BLaER1 treated with 17β-estradiol and CSF1 and Interleukin-3, amounts not matched to agents 10 nM and 100 nM (cell line): Measurements from ENCODE around the gene ATP5PB.

Experiments
- H3K27ac ChIP-seq, 11 experiments: shearing (Covaris generic); formaldehyde crosslinking; 2 replicates each; pipeline ENCODE4 v1.8.1; 2022
- H3K27me3 ChIP-seq, 11 experiments: shearing (Covaris generic); formaldehyde crosslinking; 2 replicates each; pipeline ENCODE4 v1.8.1; 2022
- H3K36me3 ChIP-seq, 11 experiments: shearing (Covaris generic); formaldehyde crosslinking; 2 replicates each; pipeline ENCODE4 v1.8.1; 2022
- H3K4me1 ChIP-seq, 10 experiments: shearing (Covaris generic); formaldehyde crosslinking; 2 replicates each; pipeline ENCODE4 v1.8.1; 2022
- H3K4me2 ChIP-seq, 11 experiments: shearing (Covaris generic); formaldehyde crosslinking; 2 replicates each; pipeline ENCODE4 v1.8.1; 2022
- H3K4me3 ChIP-seq, 10 experiments: shearing (Covaris generic); formaldehyde crosslinking; 2 replicates each; pipeline ENCODE4 v1.8.1; 2022
- H3K9ac ChIP-seq, 11 experiments: shearing (Covaris generic); formaldehyde crosslinking; 2 replicates each; pipeline ENCODE4 v1.8.1; 2022
- H3K9me3 ChIP-seq, 11 experiments: shearing (Covaris generic); formaldehyde crosslinking; replicated peaks in 1 of 11; 2 replicates each; pipeline ENCODE4 v1.8.1; 2022
- H4K20me1 ChIP-seq, 11 experiments: shearing (Covaris generic); formaldehyde crosslinking; 2 replicates each; pipeline ENCODE4 v1.8.1; 2022
- Cebpa-rat ChIP-seq, 11 experiments: shearing (Covaris generic); IDR thresholded peaks; 2 replicates each; pipeline ENCODE4 v1.8.1; 2022

The ATP5PB gene

GRCh38 chr1:111417755-111418154 lies 31.5 kb upstream of the ATP5PB start:
- H3K4me1 ChIP-seq: peaks cover 0 to 20% (median 3%) of the 10 kb centered on the region in 10 experiments; a peak in 8 of 20 replicates
- no peak overlapping the region for H3K9ac ChIP-seq
- H3K36me3 ChIP-seq: peaks cover 0 to 48% (median 20%) of the 10 kb centered on the region in 11 experiments; a peak in 21 of 22 replicates
- no peak overlapping the region for H3K27ac ChIP-seq
- no peaks in the 10 kb centered on the region for H3K9me3 ChIP-seq
- H3K4me3 ChIP-seq: no peak overlapping the region
- no peak for TF ChIP-seq Cebpa-rat (IDR thresholded peaks at IDR 0.05)
- H3K27me3 ChIP-seq: no peaks in the 10 kb centered on the region
- H4K20me1 ChIP-seq: no peaks in the 10 kb centered on the region
- H3K4me2 ChIP-seq: peak overlapping the region in 4 of 11 experiments; percentile 21 to 36 (median 28); a peak in 6 of 22 replicates

- Histone ChIP-seq H4K20me1 (no peaks in the 10 kb centered on the region), H3K4me1 (peaks cover 0 to 20% (median 3%) of the 10 kb centered on the region in 10 experiments; a peak in 8 of 20 replicates), H3K27me3 (no peaks in the 10 kb centered on the region), H3K4me3 (no peak overlapping the region), H3K36me3 (peaks cover 0 to 48% (median 20%) of the 10 kb centered on the region in 11 experiments; a peak in 21 of 22 replicates), H3K27ac (no peak overlapping the region), H3K9me3 (no peaks in the 10 kb centered on the region), H3K4me2 (no peak overlapping the region), H3K9ac (no peak overlapping the region)
- no peak for TF ChIP-seq Cebpa-rat (IDR thresholded peaks at IDR 0.05)
These were observed 30.2 kb upstream of the ATP5PB start for GRCh38 chr1:111419037-111419436.

DNA sequence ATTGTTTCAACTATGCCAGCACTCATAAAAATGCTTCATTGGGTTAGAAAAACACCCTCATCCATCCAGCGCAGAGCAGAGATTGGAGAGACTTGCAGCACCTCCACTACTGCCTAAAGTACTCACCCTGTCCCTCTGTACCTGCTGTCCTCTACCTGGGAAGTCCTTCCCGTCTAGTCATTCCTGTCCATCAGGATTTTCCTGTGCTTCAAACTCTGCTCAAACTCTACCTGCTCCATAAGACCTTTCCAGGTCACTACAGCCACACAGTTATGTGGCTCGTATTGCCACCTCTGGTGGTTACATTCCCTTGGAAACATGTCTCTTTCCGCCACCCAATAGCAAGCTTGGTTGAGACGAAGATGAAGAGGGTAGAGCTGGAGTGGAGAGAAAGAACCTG lies 28.9 kb upstream of the ATP5PB start:
- TF ChIP-seq Cebpa-rat (IDR thresholded peaks at IDR 0.05): no peak

DNA sequence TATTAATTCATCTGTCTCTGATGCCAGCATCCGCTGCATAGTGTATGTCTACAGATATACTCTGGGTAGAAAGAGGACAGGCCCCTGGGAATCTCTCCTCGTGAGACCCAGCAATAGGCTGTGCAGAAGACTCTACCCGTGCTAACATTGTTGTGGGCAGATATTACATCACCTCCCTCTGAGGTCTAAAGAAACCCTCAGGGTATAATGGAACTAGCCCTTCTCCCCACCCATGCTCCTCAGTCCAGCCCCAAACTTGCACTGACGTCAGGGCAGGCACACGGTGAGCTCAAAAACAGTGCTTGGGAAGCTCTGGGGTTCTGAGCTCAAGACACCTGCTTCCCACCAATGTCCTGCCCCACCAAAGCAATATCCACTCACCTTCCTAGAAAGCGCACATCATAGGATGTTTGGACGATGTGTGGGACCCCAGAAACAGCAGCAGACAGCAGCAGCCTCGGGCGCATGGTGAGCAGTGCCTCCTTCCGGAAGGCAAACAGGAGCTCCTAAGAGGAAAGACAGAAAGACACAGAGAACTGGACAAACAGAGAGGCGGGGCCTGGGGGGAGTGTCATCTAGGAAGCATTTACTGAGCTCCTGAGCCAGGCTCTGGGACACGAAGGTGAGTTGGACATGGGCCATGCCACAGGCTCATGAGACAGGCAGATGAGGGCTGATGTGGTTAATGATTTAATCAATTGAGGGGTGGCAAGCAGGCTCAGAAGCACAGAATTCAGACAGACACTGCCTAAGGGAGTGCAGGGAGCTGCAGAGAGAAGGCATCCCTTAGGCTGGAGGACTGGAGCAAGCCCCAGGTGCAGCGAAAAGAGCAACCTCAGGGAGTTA lies 26.5 kb upstream of the ATP5PB start:
- Histone ChIP-seq H3K4me3 (no peak overlapping the region), H3K9ac (no peak overlapping the region), H3K9me3 (no peaks in the 10 kb centered on the region), H3K36me3 (peaks cover 0 to 29% (median 6%) of the 10 kb centered on the region in 11 experiments; a peak in 7 of 22 replicates), H3K4me1 (peaks cover 0 to 8% (median 0%) of the 10 kb centered on the region in 10 experiments; a peak in 8 of 20 replicates), H4K20me1 (no peaks in the 10 kb centered on the region), H3K4me2 (no peak overlapping the region), H3K27ac (no peak overlapping the region), H3K27me3 (no peaks in the 10 kb centered on the region)
- TF ChIP-seq Cebpa-rat (IDR thresholded peaks at IDR 0.05): no peak

More for the DNA sequence above, 28.9 kb upstream of the ATP5PB start:
- Histone ChIP-seq H4K20me1 (no peaks in the 10 kb centered on the region), H3K36me3 (peaks cover 0 to 38% (median 11%) of the 10 kb centered on the region in 11 experiments; a peak in 12 of 22 replicates), H3K9me3 (no peaks in the 10 kb centered on the region), H3K4me2 (no peak overlapping the region), H3K27me3 (no peaks in the 10 kb centered on the region), H3K4me1 (peaks cover 0 to 20% (median 3%) of the 10 kb centered on the region in 10 experiments; a peak in 8 of 20 replicates), H3K4me3 (no peak overlapping the region), H3K9ac (no peak overlapping the region), H3K27ac (no peak overlapping the region)

DNA sequence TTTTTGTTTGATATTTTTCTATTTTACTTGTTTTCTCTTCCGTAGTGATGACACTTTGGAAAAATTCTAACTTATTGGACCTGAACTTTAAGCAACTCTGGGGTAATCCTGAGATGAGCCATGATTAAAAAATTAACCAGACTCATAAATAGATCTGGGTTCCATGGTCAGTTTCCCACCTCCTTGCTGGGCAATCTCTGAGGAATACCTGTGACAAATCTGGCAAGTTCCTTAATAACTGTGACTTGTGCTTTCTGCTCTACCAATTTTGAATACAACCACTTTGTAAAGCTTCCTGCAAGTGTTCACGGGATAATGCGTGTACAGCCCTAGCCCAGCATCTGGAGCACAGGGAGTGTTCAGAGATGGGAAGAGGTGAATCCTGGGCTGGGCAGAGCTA lies 25.0 kb upstream of the ATP5PB start:
- Histone ChIP-seq H3K4me3 (no peak overlapping the region), H3K4me1 (no peaks in the 10 kb centered on the region), H3K9me3 (no peaks in the 10 kb centered on the region), H4K20me1 (no peaks in the 10 kb centered on the region), H3K27ac (no peak overlapping the region), H3K27me3 (no peaks in the 10 kb centered on the region), H3K36me3 (peaks cover 0 to 15% (median 5%) of the 10 kb centered on the region in 11 experiments; a peak in 6 of 22 replicates), H3K4me2 (no peak overlapping the region), H3K9ac (no peak overlapping the region)
- TF ChIP-seq Cebpa-rat (IDR thresholded peaks at IDR 0.05): no peak

DNA sequence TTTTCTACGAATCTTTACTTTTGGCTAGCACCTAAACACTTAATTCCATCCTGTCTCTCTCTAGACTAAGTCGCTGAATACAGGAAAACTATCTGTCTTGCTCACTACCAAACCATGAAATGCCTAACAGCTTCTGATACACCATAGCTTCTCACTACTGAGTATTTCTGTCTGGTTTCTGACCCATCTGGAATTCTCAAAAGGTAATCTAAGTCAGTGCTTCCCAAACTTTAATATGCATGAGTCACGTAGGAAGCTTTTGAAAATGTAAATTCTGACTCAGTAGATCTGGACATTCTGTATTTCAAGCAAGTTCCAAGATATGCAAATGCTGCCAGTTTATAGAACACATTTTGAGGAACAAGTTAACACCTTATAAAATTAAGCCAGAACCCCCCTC lies 12.5 kb upstream of the ATP5PB start:
- Histone ChIP-seq H3K4me1 (no peaks in the 10 kb centered on the region), H3K4me3 (no peak overlapping the region), H3K9ac (no peak overlapping the region), H3K9me3 (no peaks in the 10 kb centered on the region), H4K20me1 (peaks cover 0 to 34% (median 7%) of the 10 kb centered on the region in 11 experiments; a peak in 9 of 22 replicates), H3K27me3 (no peaks in the 10 kb centered on the region), H3K4me2 (no peak overlapping the region), H3K27ac (no peak overlapping the region), H3K36me3 (peaks cover 46 to 55% (median 50%) of the 10 kb centered on the region in 11 experiments)
- no peak for TF ChIP-seq Cebpa-rat (IDR thresholded peaks at IDR 0.05)

- H3K36me3 ChIP-seq: peaks cover 75 to 85% (median 80%) of the 10 kb centered on the region in 11 experiments
- no peaks in the 10 kb centered on the region for H3K27me3 ChIP-seq
- H3K4me1 ChIP-seq: no peaks in the 10 kb centered on the region
- no peak overlapping the region for H3K27ac ChIP-seq
- no peak overlapping the region for H3K9ac ChIP-seq
- H3K4me2 ChIP-seq: no peak overlapping the region
- H4K20me1 ChIP-seq: peaks cover 0 to 64% (median 26%) of the 10 kb centered on the region in 11 experiments; a peak in 12 of 22 replicates
- no peak for TF ChIP-seq Cebpa-rat (IDR thresholded peaks at IDR 0.05)
- H3K9me3 ChIP-seq: no peaks in the 10 kb centered on the region
- H3K4me3 ChIP-seq: no peak overlapping the region
These were observed 9.6 kb upstream of the ATP5PB start for GRCh38 chr1:111439461-111440351.

DNA sequence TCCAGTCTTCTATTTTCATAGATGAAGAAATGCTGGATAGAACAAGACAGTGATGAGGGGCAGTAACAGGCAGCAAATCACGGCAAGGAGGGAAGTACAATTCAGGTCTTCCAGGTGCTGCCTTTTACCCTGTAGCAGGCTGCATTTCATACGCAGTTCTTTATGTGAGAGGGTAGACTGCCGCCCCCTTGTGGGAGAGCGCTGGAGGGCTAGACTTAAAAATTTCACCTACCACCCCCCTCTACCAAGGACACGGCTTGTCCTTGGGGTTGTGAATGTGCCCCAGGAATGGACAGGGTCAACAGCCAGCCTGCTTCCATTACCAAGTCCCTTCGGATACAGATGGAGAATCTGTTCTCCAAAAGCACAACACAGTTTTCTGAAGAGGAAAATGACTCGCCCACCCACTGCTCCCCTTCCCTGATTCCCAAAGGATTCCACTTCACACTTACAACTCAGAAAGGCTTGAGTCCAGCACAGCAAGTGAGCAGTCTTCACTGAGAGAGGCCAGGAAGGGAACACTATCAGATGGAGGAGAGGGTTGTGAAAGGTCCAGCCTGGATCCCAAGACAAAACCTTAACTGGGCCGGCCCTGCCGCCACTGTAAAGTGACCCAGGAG lies 7.6 kb upstream of the ATP5PB start:
- Histone ChIP-seq H3K9me3 (no peaks in the 10 kb centered on the region), H3K27me3 (no peaks in the 10 kb centered on the region), H3K27ac (no peak overlapping the region), H3K4me2 (no peak overlapping the region), H3K4me1 (peaks cover 0 to 18% (median 8%) of the 10 kb centered on the region in 10 experiments; a peak in 10 of 20 replicates), H3K36me3 (peaks cover 95 to 100% (median 99%) of the 10 kb centered on the region in 11 experiments), H4K20me1 (peaks cover 0 to 83% (median 31%) of the 10 kb centered on the region in 11 experiments; a peak in 12 of 22 replicates), H3K4me3 (no peak overlapping the region), H3K9ac (no peak overlapping the region)
- no peak for TF ChIP-seq Cebpa-rat (IDR thresholded peaks at IDR 0.05)
